Activated CD8-positive, alpha-beta memory T cell treated with anti-CD3 and anti-CD28 coated beads for 36 hours (primary cell): ENCODE measurements around the gene POT1. TPM values are rescaled to one million over a fixed set of nuclear protein-coding genes. Genes with fewer than 3 reads are reported as not detected.
"Not testable (repeated sequence)": the region's sequence is repeated elsewhere in the genome, so short reads cannot be mapped to it uniquely, and the experiment has no call there.

Source experiments
- CTCF ChIA-PET: fragments of 350-600 bp; sonication (Branson Sonifier 250); formaldehyde crosslinking; loops from one replicate; lab custom pipeline; 2021; ENCODE audit warnings: antibody characterized with exemption; lab: Charles Lee
- POLR2A ChIA-PET: fragments of 350-600 bp; sonication (Branson Sonifier 250); formaldehyde crosslinking; loops from one replicate; lab custom pipeline; 2021; ENCODE audit warnings: antibody characterized with exemption; lab: Charles Lee
- total RNA-seq, 2 experiments: library from RNA; stranded (reverse); gene quantifications; one replicate each; pipeline ENCODE4 v1.2.3, GENCODE V29; 2021

The POT1 gene, protein sequence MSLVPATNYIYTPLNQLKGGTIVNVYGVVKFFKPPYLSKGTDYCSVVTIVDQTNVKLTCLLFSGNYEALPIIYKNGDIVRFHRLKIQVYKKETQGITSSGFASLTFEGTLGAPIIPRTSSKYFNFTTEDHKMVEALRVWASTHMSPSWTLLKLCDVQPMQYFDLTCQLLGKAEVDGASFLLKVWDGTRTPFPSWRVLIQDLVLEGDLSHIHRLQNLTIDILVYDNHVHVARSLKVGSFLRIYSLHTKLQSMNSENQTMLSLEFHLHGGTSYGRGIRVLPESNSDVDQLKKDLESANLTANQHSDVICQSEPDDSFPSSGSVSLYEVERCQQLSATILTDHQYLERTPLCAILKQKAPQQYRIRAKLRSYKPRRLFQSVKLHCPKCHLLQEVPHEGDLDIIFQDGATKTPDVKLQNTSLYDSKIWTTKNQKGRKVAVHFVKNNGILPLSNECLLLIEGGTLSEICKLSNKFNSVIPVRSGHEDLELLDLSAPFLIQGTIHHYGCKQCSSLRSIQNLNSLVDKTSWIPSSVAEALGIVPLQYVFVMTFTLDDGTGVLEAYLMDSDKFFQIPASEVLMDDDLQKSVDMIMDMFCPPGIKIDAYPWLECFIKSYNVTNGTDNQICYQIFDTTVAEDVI
- 10 to 100 TPM; 32.5 to 38.1 TPM for total RNA-seq

- ChIA-PET CTCF (interaction anchor here (1.0 kb wide), 1 partner anchor 16 kb away, joined by 3 read pairs; no protein-coding TSS in a partner anchor), POLR2A (no interaction called here)
These were observed at the start of gene POT1 for GRCh38 chr7:124929467-124930172. POT1 (minus strand) TSS chr7:124929825; CDS start chr7:124897173, 32,652 bp downstream.

DNA sequence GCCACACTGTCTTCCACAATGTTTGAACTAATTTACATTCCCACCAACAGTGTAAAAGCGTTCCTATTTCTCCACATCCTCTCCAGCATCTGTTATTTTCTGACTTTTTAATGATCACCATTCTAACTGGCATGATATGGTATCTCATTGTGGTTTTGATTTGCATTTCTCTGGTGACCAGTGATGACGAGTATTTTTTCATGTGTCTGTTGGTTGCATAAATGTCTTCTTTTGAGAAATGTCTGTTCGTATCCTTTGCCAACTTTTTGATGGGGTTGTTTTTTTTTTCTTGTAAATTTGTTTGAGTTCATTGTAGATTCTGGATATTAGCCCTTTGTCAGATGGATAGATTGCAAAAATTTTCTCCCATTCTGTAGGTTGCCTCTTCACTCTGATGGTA lies 45.5 kb upstream of the POT1 start:
- POLR2A ChIA-PET, CTCF ChIA-PET: not testable (repeated sequence)

GRCh38 chr7:124965553-124965952 lies 35.9 kb upstream of the POT1 start:
- ChIA-PET POLR2A (no interaction called here), CTCF (no interaction called here)

DNA sequence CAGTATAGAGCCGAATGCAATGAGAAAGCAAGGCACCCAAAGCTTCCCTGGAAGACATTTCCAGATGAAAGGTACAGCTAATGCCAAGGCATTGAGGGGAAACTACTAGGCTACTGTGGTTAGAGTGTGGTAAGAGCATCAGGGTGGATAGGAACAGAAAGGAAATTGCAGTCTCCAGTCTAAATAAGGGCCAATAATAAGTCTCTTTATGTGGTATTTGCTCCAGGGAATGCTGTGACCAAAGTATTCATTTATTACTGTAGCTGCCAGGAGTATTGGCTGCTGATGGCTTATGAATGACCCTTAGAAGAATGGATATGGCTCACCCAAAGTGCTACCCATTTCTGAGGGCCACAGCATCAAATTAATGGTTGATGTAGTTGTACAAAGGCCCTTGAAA lies 30.1 kb upstream of the POT1 start:
- POLR2A ChIA-PET, result no interaction called here
- CTCF ChIA-PET, result no interaction called here

DNA sequence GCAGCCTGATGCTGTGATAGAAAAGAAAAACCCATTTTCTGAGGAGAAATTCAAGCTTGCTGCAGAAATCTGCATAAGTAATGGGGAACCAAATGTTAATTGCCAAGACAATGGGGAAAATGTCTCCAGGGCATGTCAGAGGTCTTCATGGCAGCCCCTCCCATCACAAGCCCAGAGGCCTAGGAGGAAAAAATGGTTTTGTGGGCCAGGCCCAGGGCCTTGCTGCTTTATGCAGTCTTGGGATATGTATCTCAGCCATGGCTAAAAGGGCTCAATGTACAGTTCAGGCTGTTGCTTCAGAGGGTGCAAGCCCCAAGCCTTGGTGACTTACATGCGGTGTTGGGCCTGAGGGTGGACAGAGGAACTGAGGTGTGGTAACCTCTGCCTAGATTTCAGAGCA lies 28.3 kb upstream of the POT1 start:
- CTCF ChIA-PET, POLR2A ChIA-PET: not testable (repeated sequence)

- CTCF ChIA-PET, result no interaction called here
- POLR2A ChIA-PET, result no interaction called here
These were observed 26.5 kb upstream of the POT1 start for GRCh38 chr7:124956160-124956559.

DNA sequence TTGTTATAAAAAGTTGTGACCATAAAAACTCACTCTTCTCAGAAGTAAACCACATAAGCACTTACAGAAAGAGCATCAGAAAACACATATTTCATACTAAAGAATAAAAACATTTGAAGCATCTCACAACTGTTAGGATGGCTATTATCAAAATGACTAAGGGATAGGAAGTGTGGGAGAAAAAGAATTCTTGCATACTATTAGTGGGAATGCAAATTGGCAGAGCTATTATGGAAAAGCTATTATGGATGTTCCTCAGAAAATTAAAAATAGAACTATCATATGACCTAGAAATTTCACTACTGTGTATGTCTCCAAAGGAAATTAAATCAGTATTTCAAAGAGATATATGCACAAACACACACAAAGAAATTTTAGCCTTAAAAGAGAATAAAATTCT lies 25.2 kb upstream of the POT1 start:
- ChIA-PET CTCF (interaction anchor here (0.7 kb wide), 1 partner anchor 126 kb away, joined by 3 read pairs; no protein-coding TSS in a partner anchor), POLR2A (no interaction called here)

DNA sequence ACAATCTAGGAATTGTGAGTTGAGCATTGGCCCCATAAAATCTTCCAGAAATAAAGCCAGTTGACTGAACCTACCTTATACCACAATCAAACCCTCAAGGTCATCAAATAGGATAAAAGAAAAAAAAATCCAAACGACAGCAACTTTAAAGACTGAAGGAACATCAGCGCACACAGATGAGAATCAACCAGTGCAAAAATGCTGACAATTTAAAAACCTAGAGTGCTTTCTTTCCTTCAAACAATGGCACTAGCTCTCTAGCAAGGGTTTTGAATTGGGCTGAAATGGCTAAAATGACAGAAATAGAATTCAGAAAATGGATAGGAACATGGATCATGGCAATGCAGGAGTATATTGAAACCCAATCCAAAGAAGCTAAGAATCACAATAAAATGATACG lies 16.1 kb upstream of the POT1 start:
- ChIA-PET POLR2A (no interaction called here), CTCF (no interaction called here)

DNA sequence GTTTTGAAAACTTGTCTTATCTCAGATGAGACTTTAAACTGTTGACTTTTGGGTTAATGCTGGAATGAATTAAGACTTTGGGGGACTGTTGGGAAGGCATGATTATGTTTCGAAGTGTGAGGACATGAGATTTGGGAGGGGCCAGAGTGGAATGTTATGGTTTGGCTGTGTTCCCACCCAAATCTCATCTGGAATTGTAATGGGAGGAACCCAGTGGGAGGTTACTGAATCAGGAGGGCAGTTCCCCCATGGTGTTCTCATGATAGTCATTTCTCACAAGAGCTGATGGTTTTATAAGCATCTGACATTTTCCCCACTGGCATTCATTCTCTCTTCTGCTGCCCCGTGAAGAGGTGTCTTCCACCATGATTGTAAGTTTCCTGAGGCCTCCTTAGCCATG lies 13.8 kb upstream of the POT1 start:
- ChIA-PET POLR2A (no interaction called here), CTCF (no interaction called here)

DNA sequence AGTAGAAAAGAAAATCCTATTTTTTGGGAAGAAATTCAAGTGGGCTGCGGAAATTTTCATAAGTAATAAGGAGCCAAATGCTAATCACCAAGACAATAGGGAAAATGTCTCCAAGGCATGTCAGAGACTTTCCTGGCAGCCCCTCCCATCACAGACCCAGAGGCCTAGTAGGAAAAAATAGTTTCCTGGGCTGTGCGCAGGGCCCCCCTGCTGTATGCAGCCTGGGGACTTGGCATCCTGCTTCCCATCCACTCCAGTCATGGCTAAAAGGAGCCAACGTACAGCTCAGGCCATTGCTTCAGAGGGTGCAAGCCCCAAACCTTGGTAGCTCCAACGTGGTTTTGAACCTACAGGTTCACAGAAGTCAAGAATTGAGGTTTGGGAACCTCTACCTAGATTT lies 12.8 kb upstream of the POT1 start:
- CTCF ChIA-PET, result no interaction called here

DNA sequence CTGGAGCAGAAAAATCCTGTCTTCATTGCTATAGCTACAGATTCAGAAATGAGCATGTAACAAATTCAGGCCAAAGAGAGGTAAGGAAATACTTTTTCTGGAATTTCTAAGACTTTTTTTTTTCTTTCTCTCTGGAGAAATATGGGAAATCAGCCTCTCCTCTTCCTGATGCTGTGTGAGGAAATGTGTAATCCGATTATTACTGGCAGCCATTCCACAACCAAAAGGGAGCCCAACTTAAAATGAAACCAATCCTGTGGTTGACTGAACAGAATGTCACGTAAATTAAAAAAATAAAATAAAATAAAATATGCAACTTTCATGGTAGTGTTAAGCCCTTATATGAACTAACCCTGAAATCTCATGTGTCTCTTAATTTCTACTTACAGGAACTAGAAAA lies 10.7 kb upstream of the POT1 start:
- ChIA-PET POLR2A (no interaction called here), CTCF (no interaction called here)

More for the DNA sequence above, 12.8 kb upstream of the POT1 start:
- POLR2A ChIA-PET, result no interaction called here

DNA sequence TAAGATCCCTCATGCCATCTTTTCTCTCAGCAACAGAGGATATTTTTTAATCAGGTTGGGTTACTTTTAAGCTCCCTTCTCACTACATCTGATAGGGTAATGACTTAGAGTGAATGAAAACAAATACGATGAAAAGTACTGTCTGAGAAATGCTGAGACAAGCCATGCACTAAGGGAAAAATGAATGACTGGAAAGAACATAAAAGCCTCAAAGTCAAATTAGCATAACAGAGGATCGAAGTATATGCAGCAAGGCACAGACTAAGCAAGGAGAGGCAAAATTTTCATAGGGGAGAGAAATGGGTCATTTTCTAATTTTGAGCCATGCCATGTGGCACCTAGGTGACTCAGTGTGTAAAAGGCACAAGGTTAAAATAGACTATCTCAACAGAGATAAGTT lies 8.5 kb upstream of the POT1 start:
- ChIA-PET POLR2A (no interaction called here), CTCF (no interaction called here)

DNA sequence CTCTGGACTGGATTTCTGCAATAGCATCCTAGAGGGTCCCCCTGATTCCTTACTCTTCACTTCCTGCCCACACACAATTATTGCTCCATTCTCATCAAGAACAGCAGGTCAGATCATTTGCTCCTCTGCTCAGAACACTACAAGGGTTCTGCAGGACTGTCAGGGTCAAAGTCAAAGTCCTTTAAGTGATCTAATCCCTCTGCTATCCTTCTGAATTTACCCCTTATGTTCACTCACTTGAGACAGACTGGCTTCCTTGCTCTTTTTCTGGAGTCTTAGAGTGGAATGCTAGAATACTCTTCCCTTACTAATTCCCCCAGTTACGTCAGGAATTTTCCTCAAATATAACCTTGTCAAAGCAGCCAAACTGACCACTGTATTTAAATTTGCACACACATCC lies 7.5 kb upstream of the POT1 start:
- ChIA-PET POLR2A (no interaction called here), CTCF (no interaction called here)

DNA sequence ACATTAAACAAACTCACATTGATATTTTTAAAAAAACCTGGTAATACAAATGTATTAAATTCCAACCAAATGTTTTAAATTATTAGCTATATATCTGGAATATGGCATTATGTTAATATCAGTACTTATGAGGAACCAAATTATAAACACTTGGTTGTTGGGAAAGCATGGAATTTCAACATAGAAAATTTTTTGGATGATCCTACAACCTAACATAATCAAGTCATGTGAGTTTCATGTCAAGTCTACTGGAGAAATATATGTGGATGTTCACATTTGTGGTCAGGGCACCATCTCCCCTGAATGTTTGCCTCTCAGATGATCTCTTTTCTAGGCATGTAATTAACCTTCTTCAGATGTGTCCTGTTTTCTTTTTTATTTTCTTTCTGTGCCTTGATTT lies 5.2 kb upstream of the POT1 start:
- CTCF ChIA-PET, result no interaction called here
- POLR2A ChIA-PET, result no interaction called here

DNA sequence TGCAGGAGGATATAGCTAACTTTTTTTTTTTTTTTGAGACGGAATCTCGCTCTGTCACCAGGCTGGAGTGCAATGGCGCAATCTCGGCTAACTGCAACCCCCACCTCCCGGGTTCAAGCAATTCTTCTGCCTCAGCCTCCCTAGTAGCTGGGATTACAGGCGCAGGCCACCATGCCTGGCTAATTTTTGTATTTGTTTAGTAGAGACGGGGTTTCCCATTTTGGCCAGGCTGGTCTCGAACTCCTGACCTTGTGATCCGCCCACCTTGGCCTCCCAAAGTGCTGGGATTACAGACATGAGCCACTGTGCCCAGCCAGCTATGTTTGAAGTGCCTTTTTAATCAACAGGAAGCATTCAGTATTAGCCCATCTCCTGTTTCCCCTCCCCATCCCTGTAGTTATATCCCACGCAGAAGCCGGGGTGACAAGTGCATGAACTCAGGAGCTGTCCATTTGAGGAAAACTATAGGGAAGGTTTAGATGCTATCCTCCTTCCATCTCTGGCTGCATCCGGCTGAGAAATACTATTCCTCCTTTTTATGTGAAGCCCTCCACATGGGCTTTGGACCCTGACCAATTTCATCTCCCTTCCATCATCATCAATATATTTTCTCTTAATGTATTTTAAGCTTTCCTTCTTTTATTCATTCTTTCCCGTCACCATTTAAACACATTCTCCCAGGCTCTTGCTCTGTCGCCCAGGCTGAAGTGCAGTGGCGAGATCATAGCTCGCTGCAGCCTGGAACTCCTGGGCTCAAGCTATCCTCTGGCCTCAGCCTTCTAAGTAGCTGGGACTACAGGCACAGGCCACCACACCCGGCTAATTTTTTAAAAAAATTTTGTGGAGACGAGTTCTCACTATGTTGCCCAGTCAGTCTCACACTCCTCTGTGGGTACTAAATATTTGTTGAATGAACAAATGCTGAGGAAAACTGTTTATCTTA lies 1.3 kb upstream of the POT1 start:
- ChIA-PET CTCF (no interaction called here), POLR2A (no interaction called here)

DNA sequence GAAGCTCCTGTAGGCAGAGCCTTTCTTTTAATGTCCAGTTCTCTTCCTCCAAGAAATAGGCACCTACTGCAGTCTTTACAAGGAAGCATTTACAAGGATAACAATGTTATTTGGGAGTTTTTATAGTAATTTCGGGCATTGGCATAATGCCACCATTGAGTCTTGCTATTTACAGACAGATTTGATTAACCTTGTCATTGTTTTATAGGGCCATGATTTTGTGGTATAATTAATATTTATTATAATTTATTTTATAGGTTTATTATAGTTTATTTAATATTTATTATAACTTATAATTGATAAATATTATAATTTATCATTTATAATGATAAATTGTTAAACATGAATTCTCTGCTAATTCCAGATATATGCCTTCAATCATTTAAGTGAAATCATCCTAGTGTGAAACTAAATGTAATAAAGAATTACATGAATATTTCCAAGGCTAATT lies 573 bp upstream of the POT1 start:
- POLR2A ChIA-PET, result no interaction called here
- CTCF ChIA-PET, result no interaction called here

- ChIA-PET CTCF (no interaction called here), POLR2A (no interaction called here)
These were observed 4.7 kb downstream of the POT1 start for GRCh38 chr7:124924906-124925305.

GRCh38 chr7:124922200-124922599 lies 7.4 kb downstream of the POT1 start:
- POLR2A ChIA-PET, result no interaction called here
- CTCF ChIA-PET, result no interaction called here

- ChIA-PET POLR2A (no interaction called here), CTCF (no interaction called here)
These were observed 9.8 kb downstream of the POT1 start for GRCh38 chr7:124919841-124920240.
